Measurements from ENCODE around the gene BLOC1S3. TPM values are rescaled to one million over a fixed set of nuclear protein-coding genes. Genes with fewer than 3 reads are reported as not detected.

BLOC1S3 gene
- total RNA-seq, 1 experiment from 2014 or later: 5.0 TPM

- no peak for DNase-seq (ENCODE audit: low read depth)
Observed at GRCh38 chr19:45160870-45161737, 17.5 kb upstream of the BLOC1S3 start, which contains the start of gene NKPD1. Gene NKPD1 (minus strand): TSS chr19:45160982. CDS start chr19:45160150, 832 bp downstream.

- DNase-seq (ENCODE audit: low read depth): peak; percentile 37
Observed at GRCh38 chr19:45161738-45162607, 16.6 kb upstream of the BLOC1S3 start.

GRCh38 chr19:45162608-45163143, 15.9 kb upstream of the BLOC1S3 start:
- DNase-seq (ENCODE audit: low read depth): no peak

- DNase-seq (ENCODE audit: low read depth): no peak
Observed at GRCh38 chr19:45163156-45163555, 15.4 kb upstream of the BLOC1S3 start.

- DNase-seq (ENCODE audit: low read depth): no peak
Observed at GRCh38 chr19:45163751-45164460, 14.7 kb upstream of the BLOC1S3 start.

- peak; percentile 79 for DNase-seq (ENCODE audit: low read depth)
Observed at GRCh38 chr19:45164577-45165335, 13.8 kb upstream of the BLOC1S3 start.

GRCh38 chr19:45166723-45167252, 11.8 kb upstream of the BLOC1S3 start:
- no peak for DNase-seq (ENCODE audit: low read depth)

GRCh38 chr19:45168767-45169351, 9.7 kb upstream of the BLOC1S3 start:
- DNase-seq (ENCODE audit: low read depth): no peak

GRCh38 chr19:45169602-45170001, 9.0 kb upstream of the BLOC1S3 start:
- no peak for DNase-seq (ENCODE audit: low read depth)

- DNase-seq (ENCODE audit: low read depth): no peak
Observed at GRCh38 chr19:45170146-45171106, 8.2 kb upstream of the BLOC1S3 start.

- DNase-seq (ENCODE audit: low read depth): no peak
Observed at GRCh38 chr19:45171211-45171623, 7.4 kb upstream of the BLOC1S3 start.

GRCh38 chr19:45172173-45172572, 6.4 kb upstream of the BLOC1S3 start:
- DNase-seq (ENCODE audit: low read depth): no peak

GRCh38 chr19:45172611-45173208, 5.9 kb upstream of the BLOC1S3 start:
- DNase-seq (ENCODE audit: low read depth): no peak

GRCh38 chr19:45173816-45174215, 4.8 kb upstream of the BLOC1S3 start:
- peak; percentile 90 for DNase-seq (ENCODE audit: low read depth)

GRCh38 chr19:45175515-45176345, 2.9 kb upstream of the BLOC1S3 start:
- no peak for DNase-seq (ENCODE audit: low read depth)

GRCh38 chr19:45177817-45178261, 745 bp upstream of the BLOC1S3 start, which contains the start of gene TRAPPC6A:
Gene TRAPPC6A (minus strand): TSS chr19:45178237. CDS start chr19:45178218, 19 bp downstream.
- DNase-seq (ENCODE audit: low read depth): no peak

Measured in HT1080 (cell line).